Measurements from ENCODE around the gene LTF.

- TF ChIP-seq CTBP1 (IDR thresholded peaks at IDR 0.05; ENCODE audit: borderline replicate concordance): no peak
- TF ChIP-seq ZNF384 (IDR thresholded peaks at IDR 0.05): no peak
Observed at GRCh38 chr3:46389306-46389705, 75.4 kb downstream of the LTF start.
